ENCODE data around the gene FRK. TPM values are rescaled to one million over a fixed set of nuclear protein-coding genes. Genes with fewer than 3 reads are reported as not detected.

Gene FRK
- total RNA-seq, 4 donors from 2014 or later = 1.2 to 3.5 (median 2.4) TPM

GRCh38 chr6:116074732-116075390 is 14.2 kb upstream of the FRK start:
- Histone ChIP-seq H3K4me1 (no peaks in the 10 kb centered on the region), H3K27me3 (no peaks in the 10 kb centered on the region), H3K4me3 (replicated peaks in 1 of 3) (no peak overlapping the region), H3K27ac (no peak overlapping the region), H3K36me3 (no peaks in the 10 kb centered on the region), H3K9me3 (no peaks in the 10 kb centered on the region)
- 85 to 88% methylated on average over 2 of the region's 2 CpGs for WGBS, 2 donors
- intact Hi-C loops (cut with DNase I) = no loop called here
- DNase-seq = no peak
- TF ChIP-seq POLR2A (IDR thresholded peaks at IDR 0.05) (no peak), CTCF (IDR thresholded peaks at IDR 0.05) (no peak)

- H3K27ac ChIP-seq = no peak overlapping the region
- H3K4me3 ChIP-seq (replicated peaks in 1 of 3) = no peak overlapping the region
- H3K4me1 ChIP-seq = no peaks in the 10 kb centered on the region
- intact Hi-C loops (cut with DNase I) = no loop called here
- H3K36me3 ChIP-seq = no peaks in the 10 kb centered on the region
- H3K27me3 ChIP-seq = no peaks in the 10 kb centered on the region
- WGBS, 2 donors = 83 to 91% methylated on average over 2 of the region's 2 CpGs
- no peaks in the 10 kb centered on the region for H3K9me3 ChIP-seq
- TF ChIP-seq POLR2A (IDR thresholded peaks at IDR 0.05) (no peak), CTCF (IDR thresholded peaks at IDR 0.05) (no peak)
- DNase-seq = no peak
These were observed 13.2 kb upstream of the FRK start for GRCh38 chr6:116073765-116074440.

GRCh38 chr6:116072368-116072767 is 11.7 kb upstream of the FRK start:
- H3K4me1 ChIP-seq = no peaks in the 10 kb centered on the region
- H3K4me3 ChIP-seq (replicated peaks in 1 of 3) = no peak overlapping the region
- no peak for TF ChIP-seq POLR2A (IDR thresholded peaks at IDR 0.05)
- TF ChIP-seq CTCF (IDR thresholded peaks at IDR 0.05) = no peak
- 33 to 35% methylated on average over 1 of the region's 1 CpG for WGBS, 2 donors
- H3K27me3 ChIP-seq = no peaks in the 10 kb centered on the region
- DNase-seq = no peak
- intact Hi-C loops (cut with DNase I) = no loop called here
- no peak overlapping the region for H3K27ac ChIP-seq
- H3K36me3 ChIP-seq = no peaks in the 10 kb centered on the region
- no peaks in the 10 kb centered on the region for H3K9me3 ChIP-seq

- intact Hi-C loops (cut with DNase I) = no loop called here
- H3K36me3 ChIP-seq = no peaks in the 10 kb centered on the region
- no peaks in the 10 kb centered on the region for H3K9me3 ChIP-seq
- WGBS, 2 donors = 73 to 79% methylated on average over 2 of the region's 2 CpGs
- H3K27me3 ChIP-seq = no peaks in the 10 kb centered on the region
- no peak overlapping the region for H3K4me3 ChIP-seq (replicated peaks in 1 of 3)
- H3K4me1 ChIP-seq = no peaks in the 10 kb centered on the region
- no peak for DNase-seq
- TF ChIP-seq POLR2A (IDR thresholded peaks at IDR 0.05) (no peak), CTCF (IDR thresholded peaks at IDR 0.05) (no peak)
- no peak overlapping the region for H3K27ac ChIP-seq
These were observed 10.1 kb upstream of the FRK start for GRCh38 chr6:116070616-116071389.

- Histone ChIP-seq H3K27ac (no peak overlapping the region), H3K9me3 (no peaks in the 10 kb centered on the region), H3K36me3 (no peaks in the 10 kb centered on the region), H3K4me1 (no peaks in the 10 kb centered on the region), H3K27me3 (no peaks in the 10 kb centered on the region), H3K4me3 (replicated peaks in 1 of 3) (no peak overlapping the region)
- TF ChIP-seq POLR2A (IDR thresholded peaks at IDR 0.05) (no peak), CTCF (IDR thresholded peaks at IDR 0.05) (no peak)
- DNase-seq = no peak
- WGBS, 2 donors = 95 to 98% methylated on average over 1 of the region's 1 CpG
- intact Hi-C loops (cut with DNase I) = no loop called here
These were observed 9.4 kb upstream of the FRK start for GRCh38 chr6:116070101-116070500.
